Measurements from ENCODE around the gene PPP2R5B.

PPP2R5B gene

DNA sequence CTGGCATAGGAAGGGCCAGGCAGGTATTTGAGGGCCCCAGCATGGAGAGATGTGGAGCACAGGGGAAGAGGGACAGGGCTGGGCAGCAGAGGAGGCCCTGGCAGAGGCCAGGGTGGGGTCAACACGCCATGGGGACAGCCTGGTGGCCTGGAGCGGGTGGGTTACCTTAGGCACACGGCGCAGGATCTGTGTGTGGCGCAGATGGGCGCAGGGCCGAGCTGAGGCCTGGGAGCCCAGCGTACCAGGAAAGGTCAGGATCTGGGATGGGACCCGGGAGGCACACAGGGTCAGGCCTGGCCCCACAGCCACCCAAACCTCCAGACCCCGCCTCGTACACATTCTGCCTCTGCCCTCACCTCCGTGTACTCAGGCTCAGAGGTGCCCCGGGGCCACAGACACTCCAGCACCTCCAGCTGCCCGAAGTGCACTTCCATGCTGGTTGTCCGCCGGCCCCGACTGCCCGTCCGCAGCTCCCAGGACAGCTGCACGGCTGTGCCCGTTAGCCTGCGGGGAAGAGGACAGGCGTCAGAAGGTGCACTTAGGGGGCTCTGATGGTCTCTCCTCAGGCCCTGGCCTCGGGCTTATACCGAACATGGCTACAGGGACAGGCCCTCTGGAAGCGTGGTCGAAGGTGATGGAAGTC is 13.9 kb upstream of the PPP2R5B start:
- DNase-seq: no peak

- no peak for DNase-seq
These were observed 13.3 kb upstream of the PPP2R5B start for GRCh38 chr11:64911142-64911541.

GRCh38 chr11:64911689-64912088 is 12.8 kb upstream of the PPP2R5B start:
- no peak for DNase-seq

DNA sequence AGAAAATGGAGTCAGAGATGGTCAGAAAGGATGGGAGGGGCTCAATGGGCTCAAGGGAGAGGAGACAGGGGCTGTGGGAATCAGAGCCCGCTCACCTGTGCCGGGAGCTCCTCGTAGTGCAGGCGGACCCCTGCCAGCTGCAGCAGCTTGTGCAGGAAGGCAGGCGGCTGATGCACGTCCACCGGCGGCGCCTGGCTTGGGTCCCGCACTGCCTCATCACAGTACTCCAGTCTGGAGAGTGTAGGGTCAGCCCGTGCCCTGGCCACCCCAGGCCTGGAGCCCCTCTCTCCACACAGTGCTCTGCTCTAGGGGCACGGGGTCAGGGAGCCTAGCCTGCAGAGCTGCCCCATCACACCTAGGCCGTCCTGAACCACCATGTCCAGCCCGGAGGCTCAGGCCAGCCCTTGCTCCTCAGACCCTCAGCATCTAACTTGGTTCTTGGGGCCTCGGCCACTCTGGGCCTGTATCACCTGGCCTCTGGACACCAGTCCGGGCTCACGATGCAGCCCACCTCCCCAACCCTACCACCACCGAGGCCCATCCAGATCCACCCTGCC is 11.2 kb upstream of the PPP2R5B start:
- no peak for DNase-seq

DNA sequence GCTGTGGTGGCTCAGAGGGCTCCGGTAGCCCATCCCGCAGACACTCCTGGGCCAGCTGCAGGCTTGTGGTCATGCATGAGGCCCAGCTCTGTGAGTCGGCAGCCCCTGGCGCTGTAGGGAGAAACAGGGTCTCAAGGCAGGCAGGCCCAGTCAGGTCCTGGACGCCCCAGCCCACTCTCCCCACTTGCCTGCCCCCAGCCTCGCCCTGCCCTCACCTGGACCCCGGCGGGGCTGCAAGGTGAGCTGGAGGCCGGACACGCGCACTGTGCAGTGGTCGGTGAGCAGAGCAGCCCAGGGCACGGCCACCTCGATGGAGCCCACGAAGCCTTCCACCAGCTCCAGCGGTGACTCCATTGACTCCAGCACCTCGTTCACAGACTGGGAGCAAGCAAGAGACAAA is 10.4 kb upstream of the PPP2R5B start:
- DNase-seq: no peak

GRCh38 chr11:64915376-64915887 is 9.1 kb upstream of the PPP2R5B start:
- DNase-seq: no peak

DNA sequence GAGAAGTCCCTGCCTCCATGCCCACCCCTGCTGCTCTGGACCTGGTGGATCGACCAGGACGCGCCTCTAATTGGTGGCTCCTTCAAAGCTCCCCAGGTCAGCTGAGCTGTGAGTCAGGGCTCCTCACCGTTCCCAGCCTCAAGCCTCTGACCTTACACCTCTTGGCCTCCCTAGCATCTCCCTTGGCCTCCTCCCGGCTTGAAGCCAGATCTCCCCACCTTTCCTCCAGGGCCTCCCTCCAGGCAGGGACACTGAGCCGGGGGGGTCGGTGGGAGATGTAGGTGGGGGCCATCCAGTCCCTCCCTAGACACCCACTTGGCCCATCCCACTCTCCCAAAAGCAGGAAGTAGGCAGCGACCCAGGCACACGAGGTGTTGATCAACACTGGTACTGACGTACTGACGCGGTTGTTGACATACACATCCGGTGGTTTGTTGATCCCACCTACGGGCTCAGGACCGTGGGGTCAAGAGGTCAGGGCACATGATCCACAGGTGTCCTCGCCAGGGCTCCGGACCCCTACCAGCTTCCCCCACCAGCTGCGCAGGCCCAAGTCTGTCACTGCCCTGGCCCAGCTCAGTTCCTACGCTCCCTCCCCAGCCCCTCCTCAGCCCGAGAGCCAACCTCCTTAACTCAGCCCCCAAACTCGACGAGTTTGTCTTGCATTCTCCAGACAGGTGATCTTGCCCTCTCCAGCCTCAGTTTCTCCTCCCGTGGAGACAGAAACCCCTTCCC is 8.3 kb upstream of the PPP2R5B start:
- peak; percentile 50 to 65 for DNase-seq

- peak; percentile 99 to 100 for DNase-seq
These were observed 7.5 kb upstream of the PPP2R5B start, which contains the start of gene ATG2A for GRCh38 chr11:64916775-64917662. Gene ATG2A, minus strand, starts transcription at chr11:64917209. Its CDS starts 74 bp downstream, at chr11:64917135.

DNA sequence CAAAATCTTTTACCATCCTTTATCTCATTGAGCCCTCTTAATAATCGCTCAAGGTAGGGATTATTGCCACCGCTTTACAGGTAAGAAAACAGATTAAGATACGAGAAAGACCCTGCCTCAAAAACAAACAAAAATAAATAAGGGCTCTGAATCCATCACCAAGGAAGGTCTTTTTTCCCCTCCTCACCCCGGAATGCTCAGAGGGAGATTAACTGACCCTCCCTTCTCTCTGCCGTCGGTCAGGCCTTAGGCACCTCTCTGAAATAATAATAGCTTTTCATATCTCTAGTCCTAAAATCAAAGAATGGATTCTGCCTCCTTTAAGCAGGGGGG is 6.9 kb upstream of the PPP2R5B start:
- DNase-seq: no peak

- no peak for DNase-seq
These were observed 6.5 kb upstream of the PPP2R5B start for GRCh38 chr11:64918017-64918416.

- no peak for DNase-seq
These were observed 4.9 kb upstream of the PPP2R5B start for GRCh38 chr11:64919627-64920026.

DNA sequence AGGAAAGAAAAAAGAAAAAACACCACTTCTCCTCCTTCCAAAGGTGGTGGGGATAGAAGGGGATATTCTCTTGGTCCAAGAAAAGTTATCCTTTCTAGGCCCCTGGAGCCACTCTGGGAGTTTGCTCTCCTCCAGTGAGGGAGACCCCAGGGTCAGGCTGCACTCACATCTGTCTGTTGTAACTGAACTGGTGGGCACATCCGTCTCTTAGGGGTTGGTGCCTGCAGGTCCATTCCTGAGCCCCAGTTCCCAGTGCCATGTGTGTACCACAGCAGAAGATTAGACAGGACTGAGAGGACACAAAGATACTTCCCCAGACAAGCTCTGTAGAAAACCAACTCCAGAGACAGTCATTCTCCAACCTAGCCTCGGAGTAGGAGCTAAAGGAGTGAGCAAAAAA is 4.4 kb upstream of the PPP2R5B start:
- DNase-seq: no peak

DNA sequence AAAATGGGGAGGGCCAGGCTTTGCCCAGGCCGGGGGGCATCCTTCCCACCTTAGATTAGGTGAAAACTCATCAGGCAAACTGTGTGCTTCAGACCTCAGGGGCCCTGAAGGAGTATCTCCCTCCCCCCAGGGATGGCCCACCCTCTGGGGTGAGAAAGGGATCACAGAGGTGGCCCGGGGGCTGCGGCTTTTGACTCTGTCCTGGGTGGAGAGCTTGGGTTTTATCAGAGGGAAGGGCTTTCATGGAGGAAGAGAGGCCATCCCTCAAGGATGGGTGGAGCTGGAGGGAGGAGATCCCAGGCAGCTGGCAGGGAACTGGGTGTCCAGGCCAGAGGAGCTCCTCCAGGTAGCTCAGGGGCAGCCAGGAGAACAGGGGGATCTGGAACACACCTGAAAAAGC is 3.1 kb upstream of the PPP2R5B start:
- DNase-seq: no peak

- no peak for DNase-seq
These were observed 1.3 kb upstream of the PPP2R5B start for GRCh38 chr11:64923151-64923661.

DNA sequence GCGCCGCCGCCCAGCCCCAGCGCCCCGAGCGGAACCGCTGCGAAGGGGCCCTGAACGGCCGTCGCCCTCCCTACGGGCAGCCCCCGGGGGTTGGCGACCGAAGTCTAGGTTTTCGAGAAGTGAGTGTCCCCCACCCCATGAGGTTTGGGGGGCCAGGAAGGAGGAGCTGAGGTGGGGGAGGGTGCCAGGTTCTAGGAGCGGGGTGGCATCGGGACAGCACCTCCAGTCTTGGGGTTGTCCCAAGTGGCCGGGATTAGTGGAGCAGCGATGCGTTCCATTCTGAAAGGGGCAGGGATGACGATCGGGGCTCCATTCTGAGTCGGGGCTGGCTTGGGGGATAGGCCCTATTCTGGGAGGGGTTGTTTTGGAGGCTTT is 408 bp downstream of the PPP2R5B start:
- DNase-seq: no peak

GRCh38 chr11:64925536-64926436 is 1.3 kb downstream of the PPP2R5B start:
- DNase-seq: no peak

GRCh38 chr11:64926689-64927088 is 2.2 kb downstream of the PPP2R5B start:
- no peak for DNase-seq

DNA sequence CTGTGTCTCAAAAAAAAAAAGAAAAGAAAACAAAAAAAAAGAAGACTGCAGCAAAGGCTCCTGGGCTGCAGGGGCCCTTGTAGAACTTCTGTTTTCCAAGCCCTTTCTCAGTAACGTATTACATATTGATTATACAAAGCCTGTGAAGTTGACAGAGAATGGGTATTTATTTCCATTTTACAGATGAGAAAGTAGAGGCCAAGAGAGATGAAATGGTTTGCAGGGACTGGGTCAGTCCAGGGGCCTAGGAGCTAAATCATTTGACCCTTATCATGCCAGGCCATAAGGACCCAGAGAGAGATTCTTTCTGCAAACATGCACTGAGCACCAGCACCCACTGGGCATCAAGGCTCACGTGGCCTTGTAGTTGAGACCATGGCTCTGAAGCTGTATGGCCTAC is 4.5 kb downstream of the PPP2R5B start:
- DNase-seq: no peak

DNA sequence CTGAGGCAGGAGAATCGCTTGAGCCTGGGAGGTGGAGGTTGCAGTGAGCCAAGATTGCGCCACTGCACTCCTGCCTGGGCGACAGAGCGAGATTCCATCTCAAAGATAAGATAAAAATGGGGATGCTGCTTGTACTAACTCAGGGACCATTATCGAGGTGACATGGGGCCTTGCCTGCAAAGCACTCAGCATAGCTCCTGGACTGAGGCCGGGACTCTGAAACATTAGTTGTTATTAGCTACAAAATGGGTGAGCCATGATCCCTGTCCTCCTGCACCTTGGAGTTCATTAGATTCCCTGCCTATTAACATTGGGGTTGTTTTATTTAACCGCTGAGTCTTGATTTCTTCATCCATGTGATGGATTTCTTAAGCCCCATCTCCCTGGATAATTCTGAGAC is 5.1 kb downstream of the PPP2R5B start:
- DNase-seq: no peak

GRCh38 chr11:64930340-64930739 is 5.9 kb downstream of the PPP2R5B start:
- no peak for DNase-seq

DNA sequence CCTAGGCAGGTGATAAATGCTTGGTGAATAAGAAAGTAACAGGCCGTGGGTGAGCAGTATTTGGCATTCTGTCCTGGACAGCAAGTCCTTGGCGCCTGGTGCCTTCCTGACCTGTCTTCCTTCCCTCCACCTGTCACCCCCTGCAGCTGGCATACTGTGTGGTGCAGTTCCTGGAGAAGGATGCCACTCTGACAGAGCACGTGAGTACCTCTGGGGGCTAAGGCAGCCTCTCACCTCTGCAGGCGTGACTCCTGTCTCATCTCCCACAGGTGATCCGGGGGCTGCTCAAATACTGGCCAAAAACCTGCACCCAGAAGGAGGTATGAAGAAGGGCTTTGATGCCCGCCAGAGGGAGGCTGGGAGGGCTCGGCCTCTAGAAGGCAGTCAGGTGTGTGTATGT is 6.8 kb downstream of the PPP2R5B start:
- no peak for DNase-seq

- DNase-seq: no peak
These were observed 7.8 kb downstream of the PPP2R5B start for GRCh38 chr11:64932324-64932723.

Data from CD4-positive, alpha-beta T cell treated with Interferon alpha-2 for 1 hour (primary cell).